ENCODE measurements around the gene MYBPC2.

DNA sequence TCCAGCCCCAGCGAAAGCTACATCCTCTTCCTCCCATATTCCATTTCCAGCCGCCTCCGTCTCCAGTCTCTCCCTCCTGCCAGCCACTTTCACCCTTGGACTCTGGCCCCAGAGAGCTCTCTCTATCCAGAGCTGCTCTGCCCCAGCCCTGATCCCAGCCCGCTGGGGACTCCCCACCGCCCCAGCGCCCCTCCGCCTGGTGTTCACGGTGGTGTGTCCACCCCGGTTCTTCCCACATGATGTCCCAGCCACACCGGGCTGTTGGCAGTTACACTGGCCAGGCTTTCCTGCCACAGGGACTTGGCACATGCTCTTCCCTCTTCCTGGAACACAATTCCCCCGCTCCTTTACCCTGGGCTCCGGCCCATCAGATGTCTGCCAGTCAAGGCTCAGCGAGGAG is 32.3 kb downstream of the MYBPC2 start:
- TF ChIP-seq, protein P1, sequence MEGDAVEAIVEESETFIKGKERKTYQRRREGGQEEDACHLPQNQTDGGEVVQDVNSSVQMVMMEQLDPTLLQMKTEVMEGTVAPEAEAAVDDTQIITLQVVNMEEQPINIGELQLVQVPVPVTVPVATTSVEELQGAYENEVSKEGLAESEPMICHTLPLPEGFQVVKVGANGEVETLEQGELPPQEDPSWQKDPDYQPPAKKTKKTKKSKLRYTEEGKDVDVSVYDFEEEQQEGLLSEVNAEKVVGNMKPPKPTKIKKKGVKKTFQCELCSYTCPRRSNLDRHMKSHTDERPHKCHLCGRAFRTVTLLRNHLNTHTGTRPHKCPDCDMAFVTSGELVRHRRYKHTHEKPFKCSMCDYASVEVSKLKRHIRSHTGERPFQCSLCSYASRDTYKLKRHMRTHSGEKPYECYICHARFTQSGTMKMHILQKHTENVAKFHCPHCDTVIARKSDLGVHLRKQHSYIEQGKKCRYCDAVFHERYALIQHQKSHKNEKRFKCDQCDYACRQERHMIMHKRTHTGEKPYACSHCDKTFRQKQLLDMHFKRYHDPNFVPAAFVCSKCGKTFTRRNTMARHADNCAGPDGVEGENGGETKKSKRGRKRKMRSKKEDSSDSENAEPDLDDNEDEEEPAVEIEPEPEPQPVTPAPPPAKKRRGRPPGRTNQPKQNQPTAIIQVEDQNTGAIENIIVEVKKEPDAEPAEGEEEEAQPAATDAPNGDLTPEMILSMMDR (IDR thresholded peaks at IDR 0.05), result no peak
- TF ChIP-seq POLR2A (IDR thresholded peaks at IDR 0.05), result no peak

Data from thyroid gland (tissue), 4 donors.